ENCODE results near the gene DVL3. TPM values are rescaled to one million over a fixed set of nuclear protein-coding genes. Genes with fewer than 3 reads are reported as not detected.

Gene DVL3
- total RNA-seq, 1 experiment from 2014 or later: 108 TPM

- H3F3A ChIP-seq (ENCODE audit: insufficient read depth, low read depth): no peaks in the 10 kb centered on the region
- POLR2A ChIA-PET (ENCODE audit: unreplicated experiment): interaction anchor here (0.7 kb wide), 2 partner anchors 9 to 27 kb away, joined by 3 to 4 read pairs; no protein-coding TSS in a partner anchor
- no peaks in the 10 kb centered on the region for H3K9me3 ChIP-seq (ENCODE audit: insufficient read depth, low read depth)
- no peak overlapping the region for H3K27ac ChIP-seq
- intact Hi-C loops (cut with micrococcal nuclease; ENCODE audit: unreplicated experiment): no loop called here
- no peaks in the 10 kb centered on the region for H4K20me1 ChIP-seq (ENCODE audit: insufficient read depth)
- H3K4me3 ChIP-seq: no peak overlapping the region
- no peaks in the 10 kb centered on the region for H3K36me3 ChIP-seq (ENCODE audit: low read depth)
- TF ChIP-seq EZH2 (IDR thresholded peaks at IDR 0.05; ENCODE audit: low read depth): no peak
- no peak for TF ChIP-seq CTCF (conservative IDR thresholded peaks at IDR 0.05)
- H3K4me1 ChIP-seq (replicated peaks; ENCODE audit: insufficient read depth): no peaks in the 10 kb centered on the region
- BruUV-seq (replicated peaks): no TSS peak
- no peaks in the 10 kb centered on the region for H3K9me2 ChIP-seq (ENCODE audit: insufficient read depth)
- no peak overlapping the region for H2AFZ ChIP-seq
- peaks cover 27% of the 10 kb centered on the region for H3K27me3 ChIP-seq (ENCODE audit: insufficient read depth, low read depth)
- no peaks in the 10 kb centered on the region for H3K79me2 ChIP-seq (ENCODE audit: low read depth)
- no peak for DNase-seq
- no peak overlapping the region for H3K4me2 ChIP-seq
- CTCF ChIA-PET: no interaction called here
Measured at GRCh38 chr3:184203526-184203925, 48.3 kb downstream of the DVL3 start.

GRCh38 chr3:184209146-184209923 lies 54.2 kb downstream of the DVL3 start:
- H2AFZ ChIP-seq: no peak overlapping the region
- TF ChIP-seq CTCF (conservative IDR thresholded peaks at IDR 0.05) (no peak), EZH2 (IDR thresholded peaks at IDR 0.05; ENCODE audit: low read depth) (no peak)
- H3K27ac ChIP-seq: no peak overlapping the region
- H3K9me2 ChIP-seq (ENCODE audit: insufficient read depth): no peaks in the 10 kb centered on the region
- H3F3A ChIP-seq (ENCODE audit: insufficient read depth, low read depth): no peaks in the 10 kb centered on the region
- no peaks in the 10 kb centered on the region for H3K79me2 ChIP-seq (ENCODE audit: low read depth)
- H3K36me3 ChIP-seq (ENCODE audit: low read depth): no peaks in the 10 kb centered on the region
- ChIA-PET POLR2A (ENCODE audit: unreplicated experiment) (no interaction called here), CTCF (no interaction called here)
- no peak for DNase-seq
- peaks cover 27% of the 10 kb centered on the region for H3K27me3 ChIP-seq (ENCODE audit: insufficient read depth, low read depth)
- H3K4me1 ChIP-seq (replicated peaks; ENCODE audit: insufficient read depth): no peaks in the 10 kb centered on the region
- H3K4me3 ChIP-seq: no peak overlapping the region
- no peaks in the 10 kb centered on the region for H4K20me1 ChIP-seq (ENCODE audit: insufficient read depth)
- intact Hi-C loops (cut with micrococcal nuclease; ENCODE audit: unreplicated experiment): no loop called here
- no peaks in the 10 kb centered on the region for H3K9me3 ChIP-seq (ENCODE audit: insufficient read depth, low read depth)
- no TSS peak for BruUV-seq (replicated peaks)
- H3K4me2 ChIP-seq: no peak overlapping the region

- H3K36me3 ChIP-seq (ENCODE audit: low read depth): no peaks in the 10 kb centered on the region
- H3K79me2 ChIP-seq (ENCODE audit: low read depth): no peaks in the 10 kb centered on the region
- BruUV-seq (replicated peaks): no TSS peak
- H3F3A ChIP-seq (ENCODE audit: insufficient read depth, low read depth): no peaks in the 10 kb centered on the region
- peaks cover 18% of the 10 kb centered on the region for H3K27me3 ChIP-seq (ENCODE audit: insufficient read depth, low read depth)
- no peak overlapping the region for H3K27ac ChIP-seq
- no peaks in the 10 kb centered on the region for H3K4me1 ChIP-seq (replicated peaks; ENCODE audit: insufficient read depth)
- POLR2A ChIA-PET (ENCODE audit: unreplicated experiment): interaction anchor here (0.6 kb wide), 1 partner anchor 27 kb away, joined by 3 read pairs; no protein-coding TSS in a partner anchor
- H3K4me3 ChIP-seq: no peak overlapping the region
- H3K9me3 ChIP-seq (ENCODE audit: insufficient read depth, low read depth): no peaks in the 10 kb centered on the region
- TF ChIP-seq CTCF (conservative IDR thresholded peaks at IDR 0.05) (no peak), EZH2 (IDR thresholded peaks at IDR 0.05; ENCODE audit: low read depth) (no peak)
- DNase-seq: no peak
- no peak overlapping the region for H3K4me2 ChIP-seq
- H3K9me2 ChIP-seq (ENCODE audit: insufficient read depth): no peaks in the 10 kb centered on the region
- no peak overlapping the region for H2AFZ ChIP-seq
- intact Hi-C loops (cut with micrococcal nuclease; ENCODE audit: unreplicated experiment): no loop called here
- CTCF ChIA-PET: no interaction called here
- H4K20me1 ChIP-seq (ENCODE audit: insufficient read depth): no peaks in the 10 kb centered on the region
Measured at GRCh38 chr3:184211297-184211696, 56.1 kb downstream of the DVL3 start.

All from PC-9 (cell line).